AG09319 (cell line): ENCODE results near the gene SRSF3.
"Not testable (repeated sequence)": the region's sequence is repeated elsewhere in the genome, so short reads cannot be mapped to it uniquely, and the experiment has no call there.

Experiments
- DNase-seq: peaks from one replicate; pipeline ENCODE4 v3.0.0-alpha.2; 2010; ENCODE audit warnings: low read depth; ENCODE audit errors: extremely low read depth
- TF ChIP-seq, protein P1 (sequence below): IDR thresholded peaks from 2 replicates; pipeline ENCODE4 v1.5.1; 2011; ENCODE audit warnings: low read depth, mild to moderate bottlenecking, inconsistent platforms, low read length, moderate library complexity

Gene SRSF3

GRCh38 chr6:36650848-36651478 lies 56.8 kb downstream of the SRSF3 start:
- no peak for DNase-seq
- TF ChIP-seq, protein P1, sequence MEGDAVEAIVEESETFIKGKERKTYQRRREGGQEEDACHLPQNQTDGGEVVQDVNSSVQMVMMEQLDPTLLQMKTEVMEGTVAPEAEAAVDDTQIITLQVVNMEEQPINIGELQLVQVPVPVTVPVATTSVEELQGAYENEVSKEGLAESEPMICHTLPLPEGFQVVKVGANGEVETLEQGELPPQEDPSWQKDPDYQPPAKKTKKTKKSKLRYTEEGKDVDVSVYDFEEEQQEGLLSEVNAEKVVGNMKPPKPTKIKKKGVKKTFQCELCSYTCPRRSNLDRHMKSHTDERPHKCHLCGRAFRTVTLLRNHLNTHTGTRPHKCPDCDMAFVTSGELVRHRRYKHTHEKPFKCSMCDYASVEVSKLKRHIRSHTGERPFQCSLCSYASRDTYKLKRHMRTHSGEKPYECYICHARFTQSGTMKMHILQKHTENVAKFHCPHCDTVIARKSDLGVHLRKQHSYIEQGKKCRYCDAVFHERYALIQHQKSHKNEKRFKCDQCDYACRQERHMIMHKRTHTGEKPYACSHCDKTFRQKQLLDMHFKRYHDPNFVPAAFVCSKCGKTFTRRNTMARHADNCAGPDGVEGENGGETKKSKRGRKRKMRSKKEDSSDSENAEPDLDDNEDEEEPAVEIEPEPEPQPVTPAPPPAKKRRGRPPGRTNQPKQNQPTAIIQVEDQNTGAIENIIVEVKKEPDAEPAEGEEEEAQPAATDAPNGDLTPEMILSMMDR = no peak

DNA sequence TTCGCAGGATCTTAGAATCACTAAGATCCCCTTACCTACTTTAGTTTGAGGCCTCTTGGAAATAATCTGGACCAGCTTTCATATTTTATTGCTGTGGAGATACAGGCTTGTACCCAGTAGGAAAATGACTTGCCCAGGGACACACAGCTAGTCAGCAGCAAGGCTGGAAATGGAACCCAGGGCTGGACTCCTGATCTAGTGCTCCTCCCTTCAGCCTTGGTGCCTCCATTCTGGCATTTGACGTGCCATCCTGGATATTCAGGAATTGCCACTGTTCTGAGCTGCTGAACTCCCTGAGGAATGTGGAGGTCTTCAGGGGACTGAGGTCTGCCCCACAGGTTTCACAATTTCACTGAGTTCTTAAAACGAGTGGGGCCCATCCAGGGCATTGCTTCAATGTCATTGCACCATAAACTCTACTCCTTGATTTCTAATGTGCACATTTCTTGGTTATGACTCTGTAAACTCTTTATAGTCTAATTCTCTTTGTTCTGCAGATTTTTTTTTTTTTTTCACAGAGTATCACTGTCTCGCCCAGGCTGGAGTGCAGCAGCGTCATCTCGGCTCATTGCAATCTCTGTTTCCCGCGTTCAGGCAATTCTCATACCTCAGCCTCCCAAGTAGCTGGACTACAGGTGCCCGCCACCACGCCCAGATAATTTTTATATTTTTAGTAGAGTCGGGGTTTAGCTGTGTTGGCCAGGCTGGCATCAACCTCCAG lies 57.7 kb downstream of the SRSF3 start:
- DNase-seq = no peak
- TF ChIP-seq, protein P1 = no peak

DNA sequence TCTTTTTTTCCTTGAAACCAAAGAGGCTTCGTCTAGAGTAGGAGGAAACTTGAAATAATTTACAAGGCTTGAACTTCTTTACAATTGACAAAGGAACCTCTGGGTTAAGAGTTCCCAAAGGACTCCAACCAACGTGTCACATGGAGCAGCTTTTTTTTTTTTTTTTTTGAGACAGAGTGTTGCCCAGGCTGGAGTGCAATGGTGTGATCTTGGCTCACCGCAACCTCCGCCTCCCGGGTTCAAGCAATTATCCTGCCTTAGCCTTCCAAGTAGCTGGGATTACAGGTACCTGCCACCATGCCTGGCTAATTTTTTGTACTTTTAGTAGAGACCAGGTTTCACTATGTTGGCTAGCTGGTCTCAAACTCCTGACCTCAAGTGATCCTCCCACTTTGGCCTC lies 60.3 kb downstream of the SRSF3 start:
- not testable (repeated sequence) for DNase-seq
